ENCODE data around the gene SLC8A1.

SLC8A1 gene

DNA sequence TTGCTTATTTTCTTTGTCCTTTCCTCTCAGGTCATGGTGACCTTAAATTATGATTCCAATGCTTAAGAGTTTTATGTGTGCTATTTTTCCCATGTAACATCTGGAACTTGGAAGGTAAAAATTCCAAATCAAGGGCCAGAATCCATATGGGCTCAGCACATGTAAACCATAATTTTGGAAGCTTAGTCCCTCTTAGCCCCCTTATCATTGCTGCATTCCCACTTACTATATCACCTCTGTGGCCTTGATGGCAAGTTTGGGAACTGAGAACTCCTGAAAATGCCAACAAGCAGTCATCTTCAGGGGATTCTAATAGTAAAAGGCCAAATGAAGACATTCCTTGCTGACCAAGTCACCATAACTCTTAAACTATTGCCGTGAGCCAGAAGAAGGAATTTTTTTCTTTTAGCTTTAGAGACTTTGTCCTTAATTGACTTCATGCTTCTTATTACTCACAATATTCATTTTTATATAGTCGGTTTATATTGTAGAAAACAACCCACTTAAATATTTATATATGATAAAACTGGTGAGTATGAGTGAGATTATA is 251.4 kb downstream of the SLC8A1 start:
- Histone ChIP-seq H4K20me1 (ENCODE audit: insufficient read depth, low read length, poor library complexity, severe bottlenecking) (no peaks in the 10 kb centered on the region), H3K4me1 (ENCODE audit: insufficient read depth, low read length, poor library complexity, severe bottlenecking) (no peaks in the 10 kb centered on the region), H3F3A (ENCODE audit: low read depth) (no peaks in the 10 kb centered on the region), H3K9me3 (ENCODE audit: insufficient read depth, low read depth, low read length) (no peaks in the 10 kb centered on the region), H3K36me3 (ENCODE audit: insufficient read depth, low read length) (no peaks in the 10 kb centered on the region), H3K4me2 (ENCODE audit: low read depth, low read length, poor library complexity, severe bottlenecking) (no peak overlapping the region), H3K4me3 (ENCODE audit: low read length, poor library complexity, severe bottlenecking) (no peak overlapping the region), H3K27me3 (ENCODE audit: insufficient read depth, low read length, poor library complexity, severe bottlenecking) (no peaks in the 10 kb centered on the region), H3K9me2 (replicated peaks; ENCODE audit: low read depth, low read length) (no peaks in the 10 kb centered on the region), H2AFZ (ENCODE audit: low read length) (no peak overlapping the region), H3K79me2 (ENCODE audit: insufficient read depth, low read length) (no peaks in the 10 kb centered on the region), H3K9ac (ENCODE audit: low read depth, low read length, poor library complexity, severe bottlenecking) (no peak overlapping the region)
- TF ChIP-seq, protein P1, sequence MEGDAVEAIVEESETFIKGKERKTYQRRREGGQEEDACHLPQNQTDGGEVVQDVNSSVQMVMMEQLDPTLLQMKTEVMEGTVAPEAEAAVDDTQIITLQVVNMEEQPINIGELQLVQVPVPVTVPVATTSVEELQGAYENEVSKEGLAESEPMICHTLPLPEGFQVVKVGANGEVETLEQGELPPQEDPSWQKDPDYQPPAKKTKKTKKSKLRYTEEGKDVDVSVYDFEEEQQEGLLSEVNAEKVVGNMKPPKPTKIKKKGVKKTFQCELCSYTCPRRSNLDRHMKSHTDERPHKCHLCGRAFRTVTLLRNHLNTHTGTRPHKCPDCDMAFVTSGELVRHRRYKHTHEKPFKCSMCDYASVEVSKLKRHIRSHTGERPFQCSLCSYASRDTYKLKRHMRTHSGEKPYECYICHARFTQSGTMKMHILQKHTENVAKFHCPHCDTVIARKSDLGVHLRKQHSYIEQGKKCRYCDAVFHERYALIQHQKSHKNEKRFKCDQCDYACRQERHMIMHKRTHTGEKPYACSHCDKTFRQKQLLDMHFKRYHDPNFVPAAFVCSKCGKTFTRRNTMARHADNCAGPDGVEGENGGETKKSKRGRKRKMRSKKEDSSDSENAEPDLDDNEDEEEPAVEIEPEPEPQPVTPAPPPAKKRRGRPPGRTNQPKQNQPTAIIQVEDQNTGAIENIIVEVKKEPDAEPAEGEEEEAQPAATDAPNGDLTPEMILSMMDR (conservative IDR thresholded peaks at IDR 0.05; ENCODE audit: low read length), result no peak
- no peak for TF ChIP-seq EZH2phosphoT487 (IDR thresholded peaks at IDR 0.05; ENCODE audit: borderline replicate concordance)

DNA sequence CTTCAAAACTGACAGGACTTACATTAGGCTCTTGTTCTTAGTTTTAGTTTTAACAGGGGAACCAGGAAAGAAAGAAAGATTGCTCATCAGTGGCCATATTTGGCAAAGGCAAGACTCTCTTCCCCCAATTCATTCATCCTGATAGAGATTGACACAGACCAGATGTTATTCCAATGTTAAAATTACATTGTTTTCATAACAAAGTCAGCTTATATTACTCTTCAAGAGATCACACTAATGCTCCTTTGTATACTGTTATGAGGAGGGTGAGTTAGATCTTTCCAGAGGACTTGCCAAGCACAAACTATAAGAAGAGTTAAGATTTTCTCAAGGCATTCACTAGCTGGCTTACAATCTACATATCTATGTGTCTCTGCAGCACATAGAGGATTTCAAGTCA is 252.1 kb downstream of the SLC8A1 start:
- Histone ChIP-seq H3F3A (ENCODE audit: low read depth) (no peaks in the 10 kb centered on the region), H4K20me1 (ENCODE audit: insufficient read depth, low read length, poor library complexity, severe bottlenecking) (no peaks in the 10 kb centered on the region), H3K9me3 (ENCODE audit: insufficient read depth, low read depth, low read length) (no peaks in the 10 kb centered on the region), H3K9me2 (replicated peaks; ENCODE audit: low read depth, low read length) (no peaks in the 10 kb centered on the region), H3K4me2 (ENCODE audit: low read depth, low read length, poor library complexity, severe bottlenecking) (no peak overlapping the region), H2AFZ (ENCODE audit: low read length) (no peak overlapping the region), H3K4me3 (ENCODE audit: low read length, poor library complexity, severe bottlenecking) (no peak overlapping the region), H3K27me3 (ENCODE audit: insufficient read depth, low read length, poor library complexity, severe bottlenecking) (no peaks in the 10 kb centered on the region), H3K4me1 (ENCODE audit: insufficient read depth, low read length, poor library complexity, severe bottlenecking) (no peaks in the 10 kb centered on the region), H3K79me2 (ENCODE audit: insufficient read depth, low read length) (no peaks in the 10 kb centered on the region), H3K36me3 (ENCODE audit: insufficient read depth, low read length) (no peaks in the 10 kb centered on the region), H3K9ac (ENCODE audit: low read depth, low read length, poor library complexity, severe bottlenecking) (no peak overlapping the region)
- TF ChIP-seq, protein P1 (conservative IDR thresholded peaks at IDR 0.05; ENCODE audit: low read length), result no peak
- TF ChIP-seq EZH2phosphoT487 (IDR thresholded peaks at IDR 0.05; ENCODE audit: borderline replicate concordance), result no peak

DNA sequence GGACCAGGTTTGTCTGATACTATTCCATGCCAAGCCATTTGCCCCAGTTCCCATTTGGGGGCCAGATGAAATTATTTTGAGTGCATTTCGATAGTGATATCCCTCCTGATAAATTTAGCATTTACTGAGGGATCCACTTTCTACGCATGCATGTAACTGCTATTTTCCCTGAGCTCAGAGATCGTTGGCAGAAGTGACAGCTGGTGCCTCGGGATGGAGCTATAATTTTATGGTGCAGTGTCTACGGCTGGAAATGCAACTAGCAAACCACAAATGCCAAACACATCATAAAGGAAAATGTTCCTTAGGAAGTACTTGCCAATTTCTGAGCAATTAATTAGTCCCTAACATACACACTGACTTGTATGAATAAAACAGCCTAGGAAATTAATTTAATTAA is 254.8 kb downstream of the SLC8A1 start:
- Histone ChIP-seq H3K4me3 (ENCODE audit: low read length, poor library complexity, severe bottlenecking) (no peak overlapping the region), H3F3A (ENCODE audit: low read depth) (no peaks in the 10 kb centered on the region), H3K27me3 (ENCODE audit: insufficient read depth, low read length, poor library complexity, severe bottlenecking) (no peaks in the 10 kb centered on the region)

More for the DNA sequence above, 254.8 kb downstream of the SLC8A1 start:
- Histone ChIP-seq H3K9ac (ENCODE audit: low read depth, low read length, poor library complexity, severe bottlenecking) (no peak overlapping the region), H3K36me3 (ENCODE audit: insufficient read depth, low read length) (no peaks in the 10 kb centered on the region), H2AFZ (ENCODE audit: low read length) (no peak overlapping the region), H4K20me1 (ENCODE audit: insufficient read depth, low read length, poor library complexity, severe bottlenecking) (no peaks in the 10 kb centered on the region), H3K4me2 (ENCODE audit: low read depth, low read length, poor library complexity, severe bottlenecking) (no peak overlapping the region), H3K9me2 (replicated peaks; ENCODE audit: low read depth, low read length) (no peaks in the 10 kb centered on the region), H3K79me2 (ENCODE audit: insufficient read depth, low read length) (no peaks in the 10 kb centered on the region), H3K4me1 (ENCODE audit: insufficient read depth, low read length, poor library complexity, severe bottlenecking) (no peaks in the 10 kb centered on the region), H3K9me3 (ENCODE audit: insufficient read depth, low read depth, low read length) (no peaks in the 10 kb centered on the region)
- TF ChIP-seq, protein P1 (conservative IDR thresholded peaks at IDR 0.05; ENCODE audit: low read length), result no peak
- TF ChIP-seq EZH2phosphoT487 (IDR thresholded peaks at IDR 0.05; ENCODE audit: borderline replicate concordance), result no peak
